NB4 (cell line): ENCODE results near the gene GPR34.

Source experiments
- CTCF ChIP-seq: IDR thresholded peaks from one replicate; pipeline ENCODE4 v1.5.1; 2012; ENCODE audit warnings: low read depth, low read length
- POLR2A ChIP-seq: IDR thresholded peaks from 2 replicates; pipeline ENCODE4 v1.6.1; 2011; ENCODE audit warnings: mild to moderate bottlenecking; ENCODE audit not compliant: insufficient read length; ENCODE audit errors: extremely low read depth

- TF ChIP-seq CTCF: no peak
- TF ChIP-seq POLR2A: no peak
Observed at GRCh38 chrX:41739871-41740270, 51.1 kb downstream of the GPR34 start.
